HepG2 (cell line): ENCODE measurements around the gene ACER3. TPM values are rescaled to one million over a fixed set of nuclear protein-coding genes. Genes with fewer than 3 reads are reported as not detected.

Experiments used
- ATAC-seq: fragments of 200-7000 bp; cut with Tn5 transposase; 3 replicates; pipeline ENCODE4 v1.9.1; 2020; ENCODE audit warnings: mild to moderate bottlenecking, moderate library complexity
- BruUV-seq: library from RNA; stranded (reverse); fragments of 400-500 nt; replicated peaks from 2 replicates; lab custom pipeline; 2021; lab: Mats Ljungman, UMichigan
- CTCF ChIA-PET: fragments of 300-600 bp; formaldehyde crosslinking; extraction: SDS; loops from one replicate; lab custom pipeline; 2021; ENCODE audit warnings: low total read pairs, inconsistent platforms, low intra/inter-chr PET ratio; lab: Yijun Ruan, JAX
- POLR2A ChIA-PET: fragments of 350-600 bp; sonication (Branson Sonifier 250); formaldehyde crosslinking; loops from one replicate; lab custom pipeline; 2020; ENCODE audit warnings: antibody characterized with exemption, inconsistent platforms; lab: Yijun Ruan, JAX
- DNase-seq: peaks from one replicate; pipeline ENCODE4 v3.0.0-alpha.2; 2015; ENCODE audit warnings: low spot score
- FAIRE-seq: peaks from 3 replicates; lab custom pipeline; 2011; peaks lifted over from hg19 to GRCh38; lab: Jason Lieb, UNC
- H2AFZ ChIP-seq: one replicate; pipeline ENCODE4 v1.6.1; 2011; ENCODE audit warnings: low read length, inconsistent platforms
- H3K27ac ChIP-seq: fragments of 300-600 bp; 3 replicates; pipeline ENCODE4 v1.8.0; 2011; ENCODE audit warnings: mixed run types, mild to moderate bottlenecking, mixed read lengths, low read length, inconsistent platforms; ENCODE audit not compliant: insufficient read depth; ENCODE audit errors: extremely low read length
- H3K27me3 ChIP-seq, 2 experiments: fragments of 200-600 bp in 1 of 2; 2 replicates in 1 of 2; 3 replicates in 1 of 2; pipeline versions ENCODE4 v1.6.0 to v1.8.0; 2011; ENCODE audit warnings: low read length in 2 of 2, mild to moderate bottlenecking in 2 of 2, moderate library complexity in 2 of 2, inconsistent platforms in 1 of 2; ENCODE audit not compliant: insufficient read depth in 2 of 2, control insufficient read depth in 1 of 2
- H3K36me3 ChIP-seq, 2 experiments: fragments of 200-600 bp in 1 of 2; replicated peaks in 1 of 2; 2 replicates in 1 of 2; 3 replicates in 1 of 2; pipeline versions ENCODE4 v1.5.1 to v1.8.0; 2011; ENCODE audit warnings: low read length in 2 of 2, inconsistent platforms in 1 of 2; ENCODE audit not compliant: insufficient read depth in 2 of 2, control insufficient read depth in 1 of 2
- H3K4me1 ChIP-seq: 2 replicates; pipeline ENCODE4 v1.5.1; 2012; ENCODE audit warnings: low read length, inconsistent platforms; ENCODE audit not compliant: insufficient read depth
- H3K4me2 ChIP-seq: 2 replicates; pipeline ENCODE4 v1.6.0; 2011; ENCODE audit warnings: low read depth, low read length, inconsistent platforms
- H3K4me3 ChIP-seq, 3 experiments: fragments of 200-600 bp in 1 of 3; sonication (generic), shearing (Covaris generic) in 1 of 3; replicated peaks in 1 of 3; 2 replicates each; pipeline ENCODE4 v1.5.1; 2011 to 2016; ENCODE audit warnings: low read length in 3 of 3, inconsistent platforms in 2 of 3, low read depth in 2 of 3, mild to moderate bottlenecking in 2 of 3, control low read depth in 1 of 3, mixed read lengths in 1 of 3; ENCODE audit not compliant: insufficient read depth in 1 of 3
- H3K79me2 ChIP-seq: one replicate; pipeline ENCODE4 v1.6.1; 2011; ENCODE audit warnings: low read length, inconsistent platforms; ENCODE audit not compliant: insufficient read depth
- H3K9ac ChIP-seq: 2 replicates; pipeline ENCODE4 v1.6.0; 2011; ENCODE audit warnings: mild to moderate bottlenecking, low read depth, low read length, inconsistent platforms; ENCODE audit not compliant: insufficient read depth
- H3K9me3 ChIP-seq: 2 replicates; pipeline ENCODE4 v1.5.1; 2012; ENCODE audit warnings: mild to moderate bottlenecking, low read length
- H4K20me1 ChIP-seq: 2 replicates; pipeline ENCODE4 v1.6.0; 2011; ENCODE audit warnings: inconsistent platforms, mild to moderate bottlenecking, low read length, moderate library complexity; ENCODE audit not compliant: insufficient read depth
- HDAC2 ChIP-seq: sonication (generic); formaldehyde crosslinking; IDR thresholded peaks from 2 replicates; pipeline ENCODE4 v1.4.0; 2020; ENCODE audit warnings: missing genetic modification reagents
- MIER3 ChIP-seq: IDR thresholded peaks from 2 replicates; pipeline ENCODE4 v1.6.1; 2016; ENCODE audit warnings: missing compliant biosample characterization, borderline replicate concordance
- MYC ChIP-seq: sonication (generic); formaldehyde crosslinking; IDR thresholded peaks from 2 replicates; pipeline ENCODE4 v1.9.0; 2021; ENCODE audit warnings: missing genetic modification reagents, borderline replicate concordance
- POGK ChIP-seq: sonication (generic); formaldehyde crosslinking; conservative IDR thresholded peaks from 2 replicates; pipeline ENCODE4 v1.8.0; 2022; ENCODE audit warnings: mild to moderate bottlenecking, moderate library complexity, missing genetic modification reagents
- POLR2AphosphoS5 ChIP-seq: IDR thresholded peaks from 2 replicates; pipeline ENCODE4 v1.6.1; 2012; ENCODE audit warnings: low read depth, low read length
- RCOR2 ChIP-seq: IDR thresholded peaks from 2 replicates; pipeline ENCODE4 v1.6.1; 2016; ENCODE audit warnings: missing biosample characterization, missing genetic modification reagents
- REL ChIP-seq: sonication (generic); formaldehyde crosslinking; conservative IDR thresholded peaks from 2 replicates; pipeline ENCODE4 v1.8.0; 2022; ENCODE audit warnings: mild to moderate bottlenecking, missing genetic modification reagents, moderate library complexity
- SRSF1 ChIP-seq: fragments of 200-400 bp; formaldehyde crosslinking; optimal IDR thresholded peaks from 2 replicates; pipeline ENCODE3; 2017; ENCODE audit warnings: mild to moderate bottlenecking, low read depth, low read length, moderate library complexity
- SRSF4 ChIP-seq: fragments of 200-400 bp; formaldehyde crosslinking; IDR thresholded peaks from one replicate; pipeline ENCODE4 v1.6.1; 2018; ENCODE audit warnings: mild to moderate bottlenecking, low read depth, low read length, moderate library complexity; ENCODE audit not compliant: poor library complexity, severe bottlenecking
- ZNF605 ChIP-seq: sonication (generic); formaldehyde crosslinking; IDR thresholded peaks from 2 replicates; pipeline ENCODE4 v1.8.0; 2022; ENCODE audit warnings: mild to moderate bottlenecking, missing genetic modification reagents
- ZSCAN9 ChIP-seq: IDR thresholded peaks from 2 replicates; pipeline ENCODE4 v1.6.1; 2016; ENCODE audit warnings: borderline replicate concordance
- WGBS: methylation state at CpG from one replicate; pipeline ENCODE4 v1.1.6; 2017; ENCODE audit warnings: low lambda C conversion rate; 5-methylcytosine and 5-hydroxymethylcytosine counted together
- in situ Hi-C: cut with HindIII; loops from 2 replicates; pipeline ENCODE4 v1.10.0; 2017; ENCODE audit warnings: low pct_unique_long_range_greater_than_20kb; ENCODE audit not compliant: extremely low pct_ligation_motif_present
- intact Hi-C: fragments of 100-400 bp; cut with micrococcal nuclease; formaldehyde crosslinking; loops from one replicate; pipeline ENCODE4 v1.10.0; 2022; ENCODE audit not compliant: unreplicated experiment
- polyA plus RNA-seq, 8 experiments: library from polyadenylated mRNA; depleted of rRNA in 3 of 8; stranded (reverse) in 7 of 8; unstranded in 1 of 8; fragments of >200 nt; fragmentation: Illumina TruSeq in 4 of 8; extraction: Trizol in 4 of 8; gene quantifications; 2 replicates each; pipeline versions ENCODE4 v1.2.1 to v1.2.3, GENCODE V29; 2011 to 2016; ENCODE audit warnings: low read depth in 4 of 8, missing spikeins in 1 of 8, mixed read lengths in 1 of 8; ENCODE audit not compliant: insufficient read depth in 1 of 8
- total RNA-seq, 5 experiments: library from RNA; depleted of rRNA; stranded (reverse); fragments of >200 nt; fragmentation: Illumina TruSeq; extraction: Trizol; gene quantifications; 2 replicates each; pipeline ENCODE4 v1.2.3, GENCODE V29; 2016; ENCODE audit warnings: low read depth in 1 of 5
- TF ChIP-seq, protein P1 (sequence below): sonication (generic); formaldehyde crosslinking; IDR thresholded peaks from 2 replicates; pipeline ENCODE4 v1.4.0; 2020; ENCODE audit warnings: mild to moderate bottlenecking, missing genetic modification reagents, borderline replicate concordance
- TF ChIP-seq, protein P2 (sequence below): sonication (generic); formaldehyde crosslinking; IDR thresholded peaks from 2 replicates; pipeline ENCODE4 v1.8.0; 2022; ENCODE audit warnings: mild to moderate bottlenecking, missing genetic modification reagents

ACER3 gene
- total and polyA plus RNA-seq, 2 of the 13 experiments (the other 11 are each of a cell fraction or from before 2014, with no cell fraction given): 6.0 to 9.8 TPM

GRCh38 chr11:76987203-76987602 is 126.5 kb downstream of the ACER3 start:
- no peak overlapping the region for H3K9ac ChIP-seq
- intact Hi-C loops: no loop called here
- no peak for TF ChIP-seq RCOR2 (CRISPR knock-in tag)
- TF ChIP-seq POLR2AphosphoS5: no peak
- no peak for TF ChIP-seq SRSF4
- TF ChIP-seq, protein P1, sequence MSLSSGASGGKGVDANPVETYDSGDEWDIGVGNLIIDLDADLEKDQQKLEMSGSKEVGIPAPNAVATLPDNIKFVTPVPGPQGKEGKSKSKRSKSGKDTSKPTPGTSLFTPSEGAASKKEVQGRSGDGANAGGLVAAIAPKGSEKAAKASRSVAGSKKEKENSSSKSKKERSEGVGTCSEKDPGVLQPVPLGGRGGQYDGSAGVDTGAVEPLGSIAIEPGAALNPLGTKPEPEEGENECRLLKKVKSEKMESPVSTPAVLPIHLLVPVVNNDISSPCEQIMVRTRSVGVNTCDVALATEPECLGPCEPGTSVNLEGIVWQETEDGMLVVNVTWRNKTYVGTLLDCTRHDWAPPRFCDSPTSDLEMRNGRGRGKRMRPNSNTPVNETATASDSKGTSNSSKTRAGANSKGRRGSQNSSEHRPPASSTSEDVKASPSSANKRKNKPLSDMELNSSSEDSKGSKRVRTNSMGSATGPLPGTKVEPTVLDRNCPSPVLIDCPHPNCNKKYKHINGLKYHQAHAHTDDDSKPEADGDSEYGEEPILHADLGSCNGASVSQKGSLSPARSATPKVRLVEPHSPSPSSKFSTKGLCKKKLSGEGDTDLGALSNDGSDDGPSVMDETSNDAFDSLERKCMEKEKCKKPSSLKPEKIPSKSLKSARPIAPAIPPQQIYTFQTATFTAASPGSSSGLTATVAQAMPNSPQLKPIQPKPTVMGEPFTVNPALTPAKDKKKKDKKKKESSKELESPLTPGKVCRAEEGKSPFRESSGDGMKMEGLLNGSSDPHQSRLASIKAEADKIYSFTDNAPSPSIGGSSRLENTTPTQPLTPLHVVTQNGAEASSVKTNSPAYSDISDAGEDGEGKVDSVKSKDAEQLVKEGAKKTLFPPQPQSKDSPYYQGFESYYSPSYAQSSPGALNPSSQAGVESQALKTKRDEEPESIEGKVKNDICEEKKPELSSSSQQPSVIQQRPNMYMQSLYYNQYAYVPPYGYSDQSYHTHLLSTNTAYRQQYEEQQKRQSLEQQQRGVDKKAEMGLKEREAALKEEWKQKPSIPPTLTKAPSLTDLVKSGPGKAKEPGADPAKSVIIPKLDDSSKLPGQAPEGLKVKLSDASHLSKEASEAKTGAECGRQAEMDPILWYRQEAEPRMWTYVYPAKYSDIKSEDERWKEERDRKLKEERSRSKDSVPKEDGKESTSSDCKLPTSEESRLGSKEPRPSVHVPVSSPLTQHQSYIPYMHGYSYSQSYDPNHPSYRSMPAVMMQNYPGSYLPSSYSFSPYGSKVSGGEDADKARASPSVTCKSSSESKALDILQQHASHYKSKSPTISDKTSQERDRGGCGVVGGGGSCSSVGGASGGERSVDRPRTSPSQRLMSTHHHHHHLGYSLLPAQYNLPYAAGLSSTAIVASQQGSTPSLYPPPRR: no peak
- no peak for TF ChIP-seq POGK (CRISPR knock-in tag)
- no peak for TF ChIP-seq MIER3 (CRISPR knock-in tag)
- no peak for TF ChIP-seq ZNF605 (CRISPR knock-in tag)
- TF ChIP-seq ZSCAN9 (CRISPR knock-in tag): no peak
- TF ChIP-seq MYC (CRISPR knock-in tag): no peak
- TF ChIP-seq HDAC2 (CRISPR knock-in tag): no peak
- TF ChIP-seq REL (CRISPR knock-in tag): no peak
- no peak for TF ChIP-seq SRSF1
- TF ChIP-seq, protein P2, sequence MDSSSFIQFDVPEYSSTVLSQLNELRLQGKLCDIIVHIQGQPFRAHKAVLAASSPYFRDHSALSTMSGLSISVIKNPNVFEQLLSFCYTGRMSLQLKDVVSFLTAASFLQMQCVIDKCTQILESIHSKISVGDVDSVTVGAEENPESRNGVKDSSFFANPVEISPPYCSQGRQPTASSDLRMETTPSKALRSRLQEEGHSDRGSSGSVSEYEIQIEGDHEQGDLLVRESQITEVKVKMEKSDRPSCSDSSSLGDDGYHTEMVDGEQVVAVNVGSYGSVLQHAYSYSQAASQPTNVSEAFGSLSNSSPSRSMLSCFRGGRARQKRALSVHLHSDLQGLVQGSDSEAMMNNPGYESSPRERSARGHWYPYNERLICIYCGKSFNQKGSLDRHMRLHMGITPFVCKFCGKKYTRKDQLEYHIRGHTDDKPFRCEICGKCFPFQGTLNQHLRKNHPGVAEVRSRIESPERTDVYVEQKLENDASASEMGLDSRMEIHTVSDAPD (CRISPR knock-in tag): no peak
- H3K4me2 ChIP-seq: no peak overlapping the region
- H3K4me3 ChIP-seq: no peak overlapping the region
- no peak overlapping the region for H2AFZ ChIP-seq
- no TSS peak for BruUV-seq
- WGBS: 70% methylated on average over 1 of the region's 1 CpG
- H4K20me1 ChIP-seq: no peaks in the 10 kb centered on the region
- ATAC-seq (no peak), DNase-seq (no peak), FAIRE-seq (no peak)
- no peaks in the 10 kb centered on the region for H3K79me2 ChIP-seq
- H3K9me3 ChIP-seq: no peaks in the 10 kb centered on the region
- no peak overlapping the region for H3K27ac ChIP-seq
- ChIA-PET POLR2A (no interaction called here), CTCF (no interaction called here)
- peaks cover 14% of the 10 kb centered on the region for H3K4me1 ChIP-seq
- no peaks in the 10 kb centered on the region for H3K36me3 ChIP-seq
- in situ Hi-C loops: no loop called here
- no peaks in the 10 kb centered on the region for H3K27me3 ChIP-seq
